Measurements from ENCODE around the gene WFDC1. TPM values are rescaled to one million over a fixed set of nuclear protein-coding genes. Genes with fewer than 3 reads are reported as not detected.

WFDC1 gene
- total RNA-seq, 1 donor from 2014 or later = not detected

GRCh38 chr16:84314373-84314772 lies 19.7 kb downstream of the WFDC1 start:
- Mint-ChIP-seq H3K4me3 (no peak overlapping the region), H3K27me3 (ENCODE audit: insufficient read depth) (peaks cover 14% of the 10 kb centered on the region), H3K4me1 (ENCODE audit: low read depth) (no peaks in the 10 kb centered on the region), H3K9me3 (no peaks in the 10 kb centered on the region), H3K27ac (no peak overlapping the region), H3K36me3 (ENCODE audit: low read depth) (no peaks in the 10 kb centered on the region)
- no peak for DNase-seq (ENCODE audit: low spot score)
- intact Hi-C loops (cut with micrococcal nuclease) = no loop called here

GRCh38 chr16:84314814-84315213 lies 20.1 kb downstream of the WFDC1 start:
- Mint-ChIP-seq H3K27me3 (ENCODE audit: insufficient read depth) (peaks cover 14% of the 10 kb centered on the region), H3K4me1 (ENCODE audit: low read depth) (no peaks in the 10 kb centered on the region), H3K4me3 (no peak overlapping the region), H3K36me3 (ENCODE audit: low read depth) (no peaks in the 10 kb centered on the region), H3K9me3 (no peaks in the 10 kb centered on the region), H3K27ac (no peak overlapping the region)
- intact Hi-C loops (cut with micrococcal nuclease) = no loop called here
- DNase-seq (ENCODE audit: low spot score) = no peak

GRCh38 chr16:84315422-84315821 lies 20.7 kb downstream of the WFDC1 start:
- Mint-ChIP-seq H3K9me3 (no peaks in the 10 kb centered on the region), H3K27ac (no peak overlapping the region), H3K36me3 (ENCODE audit: low read depth) (no peaks in the 10 kb centered on the region), H3K4me3 (no peak overlapping the region), H3K4me1 (ENCODE audit: low read depth) (no peaks in the 10 kb centered on the region), H3K27me3 (ENCODE audit: insufficient read depth) (peaks cover 14% of the 10 kb centered on the region)
- DNase-seq (ENCODE audit: low spot score) = no peak
- intact Hi-C loops (cut with micrococcal nuclease) = no loop called here

- DNase-seq (ENCODE audit: low spot score) = no peak
- Mint-ChIP-seq H3K9me3 (no peaks in the 10 kb centered on the region), H3K27me3 (ENCODE audit: insufficient read depth) (peaks cover 7% of the 10 kb centered on the region), H3K4me1 (ENCODE audit: low read depth) (no peaks in the 10 kb centered on the region), H3K36me3 (ENCODE audit: low read depth) (no peaks in the 10 kb centered on the region), H3K4me3 (no peak overlapping the region), H3K27ac (no peak overlapping the region)
- intact Hi-C loops (cut with micrococcal nuclease) = no loop called here
These were observed 23.7 kb downstream of the WFDC1 start for GRCh38 chr16:84318091-84318975.

GRCh38 chr16:84319146-84319760 lies 24.6 kb downstream of the WFDC1 start:
- intact Hi-C loops (cut with micrococcal nuclease) = no loop called here
- Mint-ChIP-seq H3K4me1 (ENCODE audit: low read depth) (no peaks in the 10 kb centered on the region), H3K27ac (no peak overlapping the region), H3K36me3 (ENCODE audit: low read depth) (no peaks in the 10 kb centered on the region), H3K27me3 (ENCODE audit: insufficient read depth) (peaks cover 5% of the 10 kb centered on the region), H3K9me3 (no peaks in the 10 kb centered on the region), H3K4me3 (no peak overlapping the region)
- no peak for DNase-seq (ENCODE audit: low spot score)

- Mint-ChIP-seq H3K36me3 (ENCODE audit: low read depth) (no peaks in the 10 kb centered on the region), H3K9me3 (no peaks in the 10 kb centered on the region), H3K27ac (no peak overlapping the region), H3K27me3 (ENCODE audit: insufficient read depth) (no peaks in the 10 kb centered on the region), H3K4me1 (ENCODE audit: low read depth) (no peaks in the 10 kb centered on the region), H3K4me3 (no peak overlapping the region)
- intact Hi-C loops (cut with micrococcal nuclease) = no loop called here
- DNase-seq (ENCODE audit: low spot score) = no peak
These were observed 25.8 kb downstream of the WFDC1 start for GRCh38 chr16:84320511-84320910.

GRCh38 chr16:84321932-84322331 lies 27.3 kb downstream of the WFDC1 start:
- Mint-ChIP-seq H3K9me3 (no peaks in the 10 kb centered on the region), H3K4me3 (no peak overlapping the region), H3K4me1 (ENCODE audit: low read depth) (no peaks in the 10 kb centered on the region), H3K27me3 (ENCODE audit: insufficient read depth) (no peaks in the 10 kb centered on the region), H3K36me3 (ENCODE audit: low read depth) (no peaks in the 10 kb centered on the region), H3K27ac (no peak overlapping the region)
- intact Hi-C loops (cut with micrococcal nuclease) = no loop called here
- no peak for DNase-seq (ENCODE audit: low spot score)

GRCh38 chr16:84322749-84323148 lies 28.1 kb downstream of the WFDC1 start:
- Mint-ChIP-seq H3K4me1 (ENCODE audit: low read depth) (no peaks in the 10 kb centered on the region), H3K27ac (no peak overlapping the region), H3K4me3 (no peak overlapping the region), H3K36me3 (ENCODE audit: low read depth) (no peaks in the 10 kb centered on the region), H3K27me3 (ENCODE audit: insufficient read depth) (no peaks in the 10 kb centered on the region), H3K9me3 (no peaks in the 10 kb centered on the region)
- intact Hi-C loops (cut with micrococcal nuclease) = no loop called here
- no peak for DNase-seq (ENCODE audit: low spot score)

- intact Hi-C loops (cut with micrococcal nuclease) = no loop called here
- no peaks in the 10 kb centered on the region for H3K36me3 Mint-ChIP-seq (ENCODE audit: low read depth)
- no peaks in the 10 kb centered on the region for H3K9me3 Mint-ChIP-seq
- no peak overlapping the region for H3K4me3 Mint-ChIP-seq
- H3K27me3 Mint-ChIP-seq (ENCODE audit: insufficient read depth) = no peaks in the 10 kb centered on the region
- no peak for DNase-seq (ENCODE audit: low spot score)
- H3K4me1 Mint-ChIP-seq (ENCODE audit: low read depth) = no peaks in the 10 kb centered on the region
- no peak overlapping the region for H3K27ac Mint-ChIP-seq
These were observed 28.9 kb downstream of the WFDC1 start for GRCh38 chr16:84323606-84324005.

- Mint-ChIP-seq H3K4me3 (no peak overlapping the region), H3K27ac (no peak overlapping the region), H3K27me3 (ENCODE audit: insufficient read depth) (no peaks in the 10 kb centered on the region)
These were observed 30.0 kb downstream of the WFDC1 start for GRCh38 chr16:84324434-84325262.

GRCh38 chr16:84326545-84326944 lies 31.9 kb downstream of the WFDC1 start:
- no peaks in the 10 kb centered on the region for H3K36me3 Mint-ChIP-seq (ENCODE audit: low read depth)
- intact Hi-C loops (cut with micrococcal nuclease) = no loop called here
- no peak overlapping the region for H3K4me3 Mint-ChIP-seq
- H3K27ac Mint-ChIP-seq = no peak overlapping the region
- no peak for DNase-seq (ENCODE audit: low spot score)
- no peaks in the 10 kb centered on the region for H3K27me3 Mint-ChIP-seq (ENCODE audit: insufficient read depth)
- H3K9me3 Mint-ChIP-seq = no peaks in the 10 kb centered on the region
- no peaks in the 10 kb centered on the region for H3K4me1 Mint-ChIP-seq (ENCODE audit: low read depth)

More at GRCh38 chr16:84324434-84325262, 30.0 kb downstream of the WFDC1 start:
- DNase-seq (ENCODE audit: low spot score) = no peak
- Mint-ChIP-seq H3K36me3 (ENCODE audit: low read depth) (no peaks in the 10 kb centered on the region), H3K9me3 (no peaks in the 10 kb centered on the region), H3K4me1 (ENCODE audit: low read depth) (no peaks in the 10 kb centered on the region)
- intact Hi-C loops (cut with micrococcal nuclease) = no loop called here

GRCh38 chr16:84327926-84328505 lies 33.3 kb downstream of the WFDC1 start:
- no peak overlapping the region for H3K27ac Mint-ChIP-seq
- no peaks in the 10 kb centered on the region for H3K27me3 Mint-ChIP-seq (ENCODE audit: insufficient read depth)
- DNase-seq (ENCODE audit: low spot score) = no peak
- H3K4me1 Mint-ChIP-seq (ENCODE audit: low read depth) = no peaks in the 10 kb centered on the region
- no peaks in the 10 kb centered on the region for H3K36me3 Mint-ChIP-seq (ENCODE audit: low read depth)
- H3K4me3 Mint-ChIP-seq = no peak overlapping the region
- intact Hi-C loops (cut with micrococcal nuclease) = no loop called here
- no peaks in the 10 kb centered on the region for H3K9me3 Mint-ChIP-seq
